Activated CD4-positive, alpha-beta T cell treated with anti-CD3 and anti-CD28 coated beads, Interleukin-2, amount 10 ng/mL, durations not matched to agents 24 days and 14 days (primary cell): ENCODE measurements around the gene LYPD4. TPM values are rescaled to one million over a fixed set of nuclear protein-coding genes. Genes with fewer than 3 reads are reported as not detected.
"Not testable (repeated sequence)": the region's sequence is repeated elsewhere in the genome, so short reads cannot be mapped to it uniquely, and the experiment has no call there.

Experiments
- DNase-seq: peaks from one replicate; pipeline ENCODE4 v3.0.0; 2022
- H3K27ac Mint-ChIP-seq: one replicate; pipeline ENCODE4 v1.8.0; 2022; ENCODE audit warnings: mild to moderate bottlenecking, mixed read lengths
- H3K27me3 Mint-ChIP-seq: one replicate; pipeline ENCODE4 v1.8.0; 2022; ENCODE audit warnings: mixed read lengths
- H3K36me3 Mint-ChIP-seq: one replicate; pipeline ENCODE4 v1.8.0; 2022; ENCODE audit warnings: low read depth, mild to moderate bottlenecking, mixed read lengths
- H3K4me1 Mint-ChIP-seq: one replicate; pipeline ENCODE4 v1.8.0; 2021; ENCODE audit warnings: mixed read lengths
- H3K4me3 Mint-ChIP-seq: one replicate; pipeline ENCODE4 v1.8.0; 2022; ENCODE audit warnings: mild to moderate bottlenecking, moderate library complexity, mixed read lengths
- H3K9me3 Mint-ChIP-seq: one replicate; pipeline ENCODE4 v1.8.0; 2021; ENCODE audit warnings: mixed read lengths
- intact Hi-C: fragments of 100-400 bp; cut with micrococcal nuclease; formaldehyde crosslinking; loops from one replicate; pipeline ENCODE4 v1.15.1; 2023
- total RNA-seq: library from RNA; stranded (reverse); gene quantifications from 2 replicates; pipeline ENCODE4 v1.2.3, GENCODE V29; 2022

The LYPD4 gene
- total RNA-seq, 1 donor from 2014 or later: not detected

DNA sequence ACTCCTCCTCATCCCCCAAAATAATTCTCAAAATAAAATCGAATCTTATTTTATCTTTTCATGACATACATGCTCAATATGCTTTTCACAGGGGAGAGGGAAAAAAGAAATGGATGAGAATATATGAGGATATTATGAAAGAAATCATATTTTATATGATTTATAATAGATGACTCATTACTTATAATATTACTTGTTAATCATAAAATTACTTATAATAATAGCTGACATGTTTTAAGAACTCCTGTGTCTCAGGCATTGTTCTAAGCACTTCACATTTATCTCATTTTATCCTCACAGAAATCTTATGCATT, 51.1 kb downstream of the LYPD4 start:
- no peaks in the 10 kb centered on the region for H3K36me3 Mint-ChIP-seq
- no peak overlapping the region for H3K27ac Mint-ChIP-seq
- H3K4me1 Mint-ChIP-seq: peaks cover 7% of the 10 kb centered on the region
- H3K4me3 Mint-ChIP-seq: no peak overlapping the region
- intact Hi-C loops: loop anchor here (1.0 to 5.0 kb wide), 2 partner anchors 28 to 44 kb away; no protein-coding TSS in a partner anchor
- no peaks in the 10 kb centered on the region for H3K9me3 Mint-ChIP-seq
- DNase-seq: no peak
- H3K27me3 Mint-ChIP-seq: peaks cover 52% of the 10 kb centered on the region

DNA sequence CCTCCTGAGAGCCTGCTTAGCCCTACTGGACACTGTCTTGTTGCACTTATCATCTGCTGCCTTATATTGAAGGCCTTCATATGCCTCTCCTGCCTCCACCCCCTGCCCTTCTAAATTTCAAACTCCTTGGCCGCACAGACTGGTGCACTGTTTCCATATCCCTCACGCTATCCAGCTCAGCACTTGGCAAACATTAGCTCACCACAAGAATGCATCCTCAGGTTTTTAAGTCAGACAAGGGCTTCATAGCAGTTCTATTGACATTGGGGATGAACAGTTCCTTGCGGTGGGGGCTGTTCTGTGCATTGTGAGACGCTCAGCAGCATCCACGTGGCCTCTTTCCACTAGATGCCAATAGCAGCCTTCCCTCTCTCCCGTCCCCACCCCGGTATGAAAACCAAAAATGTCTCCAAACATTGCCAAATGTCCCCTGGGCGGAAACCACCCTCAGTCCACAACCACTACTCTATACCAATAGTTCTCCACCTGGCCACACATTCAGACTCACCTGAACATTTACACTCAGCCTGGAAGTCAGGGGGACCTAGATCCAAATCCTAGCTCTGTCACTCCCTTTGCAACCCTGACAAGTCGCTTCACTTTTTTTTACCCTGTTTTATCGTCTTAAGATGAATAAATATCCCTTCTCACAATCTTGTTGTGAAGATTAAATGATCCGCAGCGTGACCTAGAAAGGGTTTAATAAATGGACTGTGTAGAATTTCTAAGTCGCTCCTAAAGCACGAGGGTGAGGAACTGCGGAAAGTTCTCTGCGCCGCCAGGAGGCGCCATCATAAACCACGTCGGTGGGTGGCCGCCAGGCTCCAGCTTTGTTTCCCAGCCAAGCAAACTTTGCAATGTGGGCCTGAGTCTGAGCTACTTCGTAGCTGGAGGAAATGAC, 51.7 kb downstream of the LYPD4 start:
- Mint-ChIP-seq H3K9me3 (no peaks in the 10 kb centered on the region), H3K27ac (no peak overlapping the region), H3K36me3 (no peaks in the 10 kb centered on the region), H3K4me1 (peaks cover 7% of the 10 kb centered on the region), H3K27me3 (peaks cover 52% of the 10 kb centered on the region), H3K4me3 (no peak overlapping the region)
- intact Hi-C loops: loop anchor here (1.0 to 5.0 kb wide), 2 partner anchors 29 to 45 kb away; no protein-coding TSS in a partner anchor
- peak; percentile 89 for DNase-seq

DNA sequence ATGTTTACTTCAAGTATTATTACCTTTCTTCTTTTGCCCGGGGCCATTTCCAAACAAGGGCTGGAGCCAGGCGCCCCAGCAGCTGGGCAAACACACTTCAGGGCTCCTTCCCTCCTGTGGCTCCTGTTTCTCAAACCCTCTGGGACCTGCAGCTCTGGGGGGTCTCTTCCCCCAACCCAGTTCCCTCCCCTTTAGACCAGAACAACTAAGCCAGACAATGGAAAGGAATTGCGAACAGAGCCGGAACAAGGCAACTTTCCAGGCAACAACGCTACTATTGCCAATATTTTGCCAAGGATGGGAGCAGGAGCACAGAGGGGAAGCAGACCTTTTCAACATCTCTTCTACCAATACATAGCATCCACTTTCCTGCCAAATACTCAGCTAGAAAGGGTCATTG, 55.4 kb downstream of the LYPD4 start:
- H3K4me1 Mint-ChIP-seq: peaks cover 23% of the 10 kb centered on the region
- peaks cover 59% of the 10 kb centered on the region for H3K27me3 Mint-ChIP-seq
- DNase-seq, H3K9me3 Mint-ChIP-seq, H3K27ac Mint-ChIP-seq, H3K4me3 Mint-ChIP-seq, H3K36me3 Mint-ChIP-seq, intact Hi-C loops: not testable (repeated sequence)

DNA sequence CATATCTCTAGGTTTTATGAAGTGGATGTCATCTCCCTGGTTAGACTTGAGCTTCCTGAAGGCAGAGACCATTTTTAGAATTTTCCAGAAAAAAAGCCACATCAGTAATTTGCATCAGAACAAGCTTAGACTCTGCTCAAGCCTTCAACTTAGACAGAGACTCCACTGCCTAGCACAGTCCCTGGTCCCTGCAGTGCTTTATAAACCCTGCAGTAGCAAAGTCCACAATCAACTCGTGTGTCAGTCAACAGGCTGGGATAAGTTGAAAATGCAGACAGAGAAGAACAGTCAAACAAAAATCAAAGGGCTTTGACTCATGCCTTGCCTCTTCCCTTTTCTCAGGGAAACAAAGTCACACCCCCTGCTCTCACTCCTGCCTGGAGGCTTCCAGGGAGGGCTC, 56.0 kb downstream of the LYPD4 start:
- H3K9me3 Mint-ChIP-seq, H3K36me3 Mint-ChIP-seq, H3K4me3 Mint-ChIP-seq, H3K27ac Mint-ChIP-seq, DNase-seq, intact Hi-C loops: not testable (repeated sequence)
- H3K4me1 Mint-ChIP-seq: peaks cover 23% of the 10 kb centered on the region
- H3K27me3 Mint-ChIP-seq: peaks cover 60% of the 10 kb centered on the region

Other genes starting within 250 kb of the LYPD4 start
- gene CEACAM4, start 217.6 kb downstream of the LYPD4 start, total RNA-seq: not detected in 2 replicates
- gene CEACAM7, start 156.4 kb downstream of the LYPD4 start, total RNA-seq: not detected in 2 replicates
- gene CEACAM5, start 136.1 kb downstream of the LYPD4 start, total RNA-seq: not detected in 2 replicates
- gene CEACAM6, start 89.2 kb downstream of the LYPD4 start, total RNA-seq: not detected in 2 replicates
- not detected in 2 replicates for gene CEACAM3, start 48.1 kb downstream of the LYPD4 start, total RNA-seq
- not detected in 2 replicates for gene DMRTC2, start 359 bp upstream of the LYPD4 start, total RNA-seq
- gene RPS19, start 15.6 kb upstream of the LYPD4 start, total RNA-seq: 2,909 and 2,931 TPM in 2 replicates
- 2.6 and 2.7 TPM in 2 replicates for gene CD79A, start 32.6 kb upstream of the LYPD4 start, total RNA-seq
- gene ARHGEF1, start 38.5 kb upstream of the LYPD4 start, total RNA-seq: 365 and 378 TPM in 2 replicates
- 3.1 and 4.2 TPM in 2 replicates for gene ERFL, start 83.8 kb upstream of the LYPD4 start, total RNA-seq
- gene RABAC1, start 114.6 kb upstream of the LYPD4 start, total RNA-seq: 37.2 and 41.5 TPM in 2 replicates
- gene ATP1A3, start 149.5 kb upstream of the LYPD4 start, total RNA-seq: 0.68 and 1.2 TPM in 2 replicates
- gene GRIK5, start 225.5 kb upstream of the LYPD4 start, total RNA-seq: 3.9 and 4.9 TPM in 2 replicates
- 16.7 and 18.5 TPM in 2 replicates for gene ZNF574, start 231.5 kb upstream of the LYPD4 start, total RNA-seq